ENCODE results near the gene NIN. TPM values are rescaled to one million over a fixed set of nuclear protein-coding genes. Genes with fewer than 3 reads are reported as not detected.

The NIN gene
- total and polyA plus RNA-seq, 2 donors (not counting 1 experiment from before 2014, with no cell fraction given), result 22.8 to 37.5 TPM

- no peak overlapping the region for H3K4me2 ChIP-seq (ENCODE audit: extremely low read depth, insufficient read depth, low read length)
- no peaks in the 10 kb centered on the region for H3K27me3 ChIP-seq (ENCODE audit: control insufficient read depth, insufficient read depth, low read length)
- peak in 1 of 2 donors; percentile 95 for DNase-seq (ENCODE audit: low read depth in 2 of 2)
- no peaks in the 10 kb centered on the region for H4K20me1 ChIP-seq (ENCODE audit: control insufficient read depth, extremely low read depth, insufficient read depth, low read length)
- H2AFZ ChIP-seq (ENCODE audit: low read length), result no peak overlapping the region
- H3K9me3 ChIP-seq (ENCODE audit: control insufficient read depth, insufficient read depth, low read depth, low read length), result no peaks in the 10 kb centered on the region
- H3K79me2 ChIP-seq (ENCODE audit: control insufficient read depth, insufficient read depth, low read length), result no peaks in the 10 kb centered on the region
- no peaks in the 10 kb centered on the region for H3K36me3 ChIP-seq (ENCODE audit: control insufficient read depth, insufficient read depth, low read length)
- H3K27ac ChIP-seq (ENCODE audit: insufficient read depth, low read length), result no peak overlapping the region
- no peak for TF ChIP-seq EZH2 (IDR thresholded peaks at IDR 0.05; ENCODE audit: low read length, missing control alignments)
- TF ChIP-seq CTCF (conservative IDR thresholded peaks at IDR 0.05 in 1 of 2, IDR thresholded peaks at IDR 0.05 in 1 of 2; ENCODE audit: low read depth in 1 of 2, low read length in 2 of 2), result no peak
- no peaks in the 10 kb centered on the region for H3K4me1 ChIP-seq (ENCODE audit: control insufficient read depth, extremely low read depth, insufficient read depth, low read length)
- no peak overlapping the region for H3K4me3 ChIP-seq (replicated peaks in 1 of 4; ENCODE audit: control extremely low read depth in 1 of 4, insufficient read depth in 1 of 4, low read depth in 3 of 4, low read length in 4 of 4)
- H3K9ac ChIP-seq (ENCODE audit: insufficient read depth, low read length), result no peak overlapping the region
Measured at GRCh38 chr14:50846226-50846880, 15.4 kb upstream of the NIN start.

- DNase-seq (ENCODE audit: low read depth in 2 of 2), result no peak
- no peak for TF ChIP-seq EZH2 (IDR thresholded peaks at IDR 0.05; ENCODE audit: low read length, missing control alignments)
- no peak for TF ChIP-seq CTCF (conservative IDR thresholded peaks at IDR 0.05 in 1 of 2, IDR thresholded peaks at IDR 0.05 in 1 of 2; ENCODE audit: low read depth in 1 of 2, low read length in 2 of 2)
- Histone ChIP-seq H3K4me1 (ENCODE audit: control insufficient read depth, extremely low read depth, insufficient read depth, low read length) (no peaks in the 10 kb centered on the region), H4K20me1 (ENCODE audit: control insufficient read depth, extremely low read depth, insufficient read depth, low read length) (no peaks in the 10 kb centered on the region), H3K27ac (ENCODE audit: insufficient read depth, low read length) (no peak overlapping the region), H3K79me2 (ENCODE audit: control insufficient read depth, insufficient read depth, low read length) (no peaks in the 10 kb centered on the region), H3K9ac (ENCODE audit: insufficient read depth, low read length) (no peak overlapping the region), H2AFZ (ENCODE audit: low read length) (no peak overlapping the region), H3K27me3 (ENCODE audit: control insufficient read depth, insufficient read depth, low read length) (no peaks in the 10 kb centered on the region), H3K4me2 (ENCODE audit: extremely low read depth, insufficient read depth, low read length) (no peak overlapping the region), H3K9me3 (ENCODE audit: control insufficient read depth, insufficient read depth, low read depth, low read length) (no peaks in the 10 kb centered on the region), H3K36me3 (ENCODE audit: control insufficient read depth, insufficient read depth, low read length) (no peaks in the 10 kb centered on the region), H3K4me3 (replicated peaks in 1 of 4; ENCODE audit: control extremely low read depth in 1 of 4, insufficient read depth in 1 of 4, low read depth in 3 of 4, low read length in 4 of 4) (no peak overlapping the region)
Measured at GRCh38 chr14:50845166-50845565, 14.2 kb upstream of the NIN start.

- Histone ChIP-seq H3K4me3 (replicated peaks in 1 of 4; ENCODE audit: control extremely low read depth in 1 of 4, insufficient read depth in 1 of 4, low read depth in 3 of 4, low read length in 4 of 4) (no peak overlapping the region), H3K27ac (ENCODE audit: insufficient read depth, low read length) (no peak overlapping the region), H4K20me1 (ENCODE audit: control insufficient read depth, extremely low read depth, insufficient read depth, low read length) (no peaks in the 10 kb centered on the region), H3K9me3 (ENCODE audit: control insufficient read depth, insufficient read depth, low read depth, low read length) (no peaks in the 10 kb centered on the region), H3K4me2 (ENCODE audit: extremely low read depth, insufficient read depth, low read length) (no peak overlapping the region), H3K27me3 (ENCODE audit: control insufficient read depth, insufficient read depth, low read length) (no peaks in the 10 kb centered on the region), H3K36me3 (ENCODE audit: control insufficient read depth, insufficient read depth, low read length) (no peaks in the 10 kb centered on the region), H3K9ac (ENCODE audit: insufficient read depth, low read length) (no peak overlapping the region), H3K79me2 (ENCODE audit: control insufficient read depth, insufficient read depth, low read length) (no peaks in the 10 kb centered on the region), H3K4me1 (ENCODE audit: control insufficient read depth, extremely low read depth, insufficient read depth, low read length) (no peaks in the 10 kb centered on the region), H2AFZ (ENCODE audit: low read length) (no peak overlapping the region)
- TF ChIP-seq CTCF (conservative IDR thresholded peaks at IDR 0.05 in 1 of 2, IDR thresholded peaks at IDR 0.05 in 1 of 2; ENCODE audit: low read depth in 1 of 2, low read length in 2 of 2) (no peak), EZH2 (IDR thresholded peaks at IDR 0.05; ENCODE audit: low read length, missing control alignments) (no peak)
- peak in 1 of 2 donors; percentile 7 for DNase-seq (ENCODE audit: low read depth in 2 of 2)
Measured at GRCh38 chr14:50844391-50844790, 13.4 kb upstream of the NIN start.
